AG09319 (cell line): ENCODE results near the gene PKMYT1.

Source experiments
- DNase-seq: peaks from one replicate; pipeline ENCODE4 v3.0.0-alpha.2; 2010; ENCODE audit warnings: low read depth; ENCODE audit errors: extremely low read depth
- TF ChIP-seq, protein P1 (sequence below): IDR thresholded peaks from 2 replicates; pipeline ENCODE4 v1.5.1; 2011; ENCODE audit warnings: low read depth, mild to moderate bottlenecking, inconsistent platforms, low read length, moderate library complexity

The PKMYT1 gene

DNA sequence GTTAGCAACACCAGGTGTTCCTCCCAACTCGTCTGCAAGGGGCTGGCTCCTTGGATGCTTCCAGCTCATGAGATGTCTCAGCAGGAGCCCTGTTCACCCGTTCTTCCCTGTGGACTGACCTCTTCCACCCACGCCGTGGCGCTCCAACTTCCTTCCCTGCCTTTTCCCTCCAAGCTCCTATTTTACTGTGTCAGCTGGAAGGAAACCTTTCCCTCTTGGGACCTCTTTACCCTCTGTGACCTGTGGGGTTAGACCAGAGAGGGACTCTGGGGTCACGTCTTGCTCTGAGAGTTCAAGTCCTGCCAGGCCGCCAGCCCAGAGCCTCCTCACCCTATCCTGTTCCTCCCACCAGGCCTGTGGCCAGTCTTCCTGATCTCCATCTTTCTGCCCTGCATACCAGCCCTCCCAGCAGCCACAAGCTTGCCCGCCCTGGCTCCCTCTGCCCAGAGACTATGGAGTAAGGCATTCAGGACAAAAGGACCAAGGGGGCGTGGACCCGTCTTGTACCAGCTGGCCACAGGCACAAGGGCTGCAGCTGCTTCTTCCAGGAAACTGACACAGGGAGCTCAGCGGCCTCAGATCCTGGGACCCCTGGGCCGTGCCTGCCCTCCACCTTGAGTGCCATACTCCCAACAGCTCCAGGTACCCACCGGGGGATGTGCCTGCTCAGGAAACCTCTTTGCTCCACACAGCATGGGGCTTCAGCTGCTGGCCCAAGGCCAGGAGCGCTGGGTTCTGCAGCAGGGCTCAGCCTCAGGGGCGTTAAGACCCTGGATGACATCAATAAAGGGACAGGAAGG, 8.1 kb downstream of the PKMYT1 start:
- TF ChIP-seq, protein P1, sequence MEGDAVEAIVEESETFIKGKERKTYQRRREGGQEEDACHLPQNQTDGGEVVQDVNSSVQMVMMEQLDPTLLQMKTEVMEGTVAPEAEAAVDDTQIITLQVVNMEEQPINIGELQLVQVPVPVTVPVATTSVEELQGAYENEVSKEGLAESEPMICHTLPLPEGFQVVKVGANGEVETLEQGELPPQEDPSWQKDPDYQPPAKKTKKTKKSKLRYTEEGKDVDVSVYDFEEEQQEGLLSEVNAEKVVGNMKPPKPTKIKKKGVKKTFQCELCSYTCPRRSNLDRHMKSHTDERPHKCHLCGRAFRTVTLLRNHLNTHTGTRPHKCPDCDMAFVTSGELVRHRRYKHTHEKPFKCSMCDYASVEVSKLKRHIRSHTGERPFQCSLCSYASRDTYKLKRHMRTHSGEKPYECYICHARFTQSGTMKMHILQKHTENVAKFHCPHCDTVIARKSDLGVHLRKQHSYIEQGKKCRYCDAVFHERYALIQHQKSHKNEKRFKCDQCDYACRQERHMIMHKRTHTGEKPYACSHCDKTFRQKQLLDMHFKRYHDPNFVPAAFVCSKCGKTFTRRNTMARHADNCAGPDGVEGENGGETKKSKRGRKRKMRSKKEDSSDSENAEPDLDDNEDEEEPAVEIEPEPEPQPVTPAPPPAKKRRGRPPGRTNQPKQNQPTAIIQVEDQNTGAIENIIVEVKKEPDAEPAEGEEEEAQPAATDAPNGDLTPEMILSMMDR = no peak
- DNase-seq = no peak

DNA sequence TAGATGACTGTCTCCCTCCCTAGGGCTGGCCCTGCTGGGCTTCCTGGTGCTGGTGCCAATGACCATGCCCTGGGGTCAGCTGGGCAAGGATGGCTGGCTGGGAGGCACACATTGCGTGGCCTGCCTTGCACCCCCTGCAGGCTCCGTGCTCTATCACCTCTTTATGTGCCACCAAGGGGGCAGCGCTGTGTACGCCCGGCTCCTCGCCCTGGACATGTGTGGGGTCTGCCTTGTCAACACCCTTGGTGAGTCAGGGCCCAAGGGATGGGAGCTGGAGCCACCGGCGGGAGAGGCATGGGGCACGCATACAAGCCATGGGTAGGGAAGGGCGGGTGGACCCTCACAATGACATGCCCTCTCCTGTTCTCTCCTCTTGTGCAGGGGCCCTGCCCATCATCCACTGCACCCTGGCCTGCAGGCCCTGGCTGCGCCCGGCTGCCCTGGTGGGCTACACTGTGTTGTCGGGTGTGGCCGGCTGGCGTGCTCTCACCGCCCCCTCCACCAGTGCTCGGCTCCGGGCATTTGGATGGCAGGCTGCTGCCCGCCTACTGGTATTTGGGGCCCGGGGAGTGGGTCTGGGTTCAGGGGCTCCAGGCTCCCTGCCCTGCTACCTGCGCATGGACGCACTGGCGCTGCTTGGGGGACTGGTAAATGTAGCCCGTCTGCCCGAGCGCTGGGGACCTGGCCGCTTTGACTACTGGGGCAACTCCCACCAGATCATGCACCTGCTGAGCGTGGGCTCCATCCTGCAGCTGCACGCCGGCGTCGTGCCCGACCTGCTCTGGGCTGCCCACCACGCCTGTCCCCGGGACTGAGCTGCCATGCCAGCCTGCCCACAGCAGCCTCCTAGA, 8.9 kb downstream of the PKMYT1 start:
- DNase-seq = no peak

DNA sequence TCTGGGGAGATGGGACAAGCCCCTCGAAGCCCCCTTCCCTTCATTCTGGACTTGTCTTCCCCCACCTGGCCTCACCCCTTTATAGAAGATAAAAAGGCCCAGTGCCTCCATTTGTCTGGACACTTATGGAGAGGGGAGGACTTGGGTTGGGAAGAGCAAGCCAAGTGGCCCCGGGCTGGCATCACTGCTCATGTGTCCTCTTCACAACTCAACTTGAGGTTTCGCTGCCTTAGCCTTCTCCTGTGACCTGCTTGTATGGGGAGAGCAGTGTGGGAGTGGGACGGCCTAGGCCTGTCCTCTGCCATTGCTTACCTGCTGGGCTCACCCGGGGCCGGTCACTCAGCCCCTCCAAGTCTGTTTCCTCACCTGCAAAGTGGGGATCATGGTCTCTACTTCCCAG, 9.7 kb downstream of the PKMYT1 start:
- TF ChIP-seq, protein P1 = no peak
- DNase-seq = no peak

More for the DNA sequence above, 8.9 kb downstream of the PKMYT1 start:
- TF ChIP-seq, protein P1 = no peak

DNA sequence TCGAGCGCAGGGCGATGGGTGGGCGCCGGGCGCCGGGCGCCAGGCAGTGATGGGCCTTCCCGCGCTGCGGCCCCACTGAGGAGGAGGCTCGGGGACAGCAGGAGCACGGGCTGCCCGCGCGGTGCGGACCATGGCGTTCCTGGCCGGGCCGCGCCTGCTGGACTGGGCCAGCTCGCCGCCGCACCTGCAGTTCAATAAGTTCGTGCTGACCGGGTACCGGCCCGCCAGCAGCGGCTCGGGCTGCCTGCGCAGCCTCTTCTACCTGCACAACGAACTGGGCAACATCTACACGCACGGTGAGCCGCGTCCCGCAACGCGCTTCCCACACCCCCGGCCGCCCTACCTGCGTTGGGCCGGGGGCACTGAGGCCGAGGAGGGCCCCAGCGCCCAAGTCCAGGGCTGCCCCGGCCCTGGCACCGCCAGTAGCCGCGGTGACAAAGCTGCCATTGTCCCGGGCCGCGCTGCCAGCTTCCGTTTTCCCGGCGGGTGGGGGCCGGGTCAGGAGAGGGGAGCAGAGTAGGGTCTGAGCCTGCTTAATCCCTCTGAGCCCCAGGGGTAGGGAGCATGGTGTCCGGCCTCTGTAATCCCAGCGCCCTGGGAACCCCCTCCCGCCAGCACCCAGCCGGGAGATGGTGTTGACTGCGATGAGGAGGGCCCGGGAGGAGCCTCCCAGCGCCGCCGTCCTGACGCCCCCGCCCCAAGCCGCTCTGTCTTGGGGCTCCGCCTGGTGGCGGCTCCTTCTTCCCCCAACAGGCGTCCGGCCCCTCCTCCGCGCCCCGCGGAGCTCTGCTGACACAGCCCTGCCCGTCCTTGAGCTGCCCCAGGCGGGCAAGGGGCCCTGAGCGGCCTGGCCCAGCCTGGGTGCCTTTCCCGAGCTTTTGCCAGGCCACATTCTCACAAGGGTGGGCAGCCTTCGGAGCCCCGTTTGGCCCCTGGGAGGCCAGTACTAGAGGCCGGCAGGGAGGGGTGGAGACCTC, 10.4 kb downstream of the PKMYT1 start:
- DNase-seq = no peak
- TF ChIP-seq, protein P1 = peak; percentile 44

DNA sequence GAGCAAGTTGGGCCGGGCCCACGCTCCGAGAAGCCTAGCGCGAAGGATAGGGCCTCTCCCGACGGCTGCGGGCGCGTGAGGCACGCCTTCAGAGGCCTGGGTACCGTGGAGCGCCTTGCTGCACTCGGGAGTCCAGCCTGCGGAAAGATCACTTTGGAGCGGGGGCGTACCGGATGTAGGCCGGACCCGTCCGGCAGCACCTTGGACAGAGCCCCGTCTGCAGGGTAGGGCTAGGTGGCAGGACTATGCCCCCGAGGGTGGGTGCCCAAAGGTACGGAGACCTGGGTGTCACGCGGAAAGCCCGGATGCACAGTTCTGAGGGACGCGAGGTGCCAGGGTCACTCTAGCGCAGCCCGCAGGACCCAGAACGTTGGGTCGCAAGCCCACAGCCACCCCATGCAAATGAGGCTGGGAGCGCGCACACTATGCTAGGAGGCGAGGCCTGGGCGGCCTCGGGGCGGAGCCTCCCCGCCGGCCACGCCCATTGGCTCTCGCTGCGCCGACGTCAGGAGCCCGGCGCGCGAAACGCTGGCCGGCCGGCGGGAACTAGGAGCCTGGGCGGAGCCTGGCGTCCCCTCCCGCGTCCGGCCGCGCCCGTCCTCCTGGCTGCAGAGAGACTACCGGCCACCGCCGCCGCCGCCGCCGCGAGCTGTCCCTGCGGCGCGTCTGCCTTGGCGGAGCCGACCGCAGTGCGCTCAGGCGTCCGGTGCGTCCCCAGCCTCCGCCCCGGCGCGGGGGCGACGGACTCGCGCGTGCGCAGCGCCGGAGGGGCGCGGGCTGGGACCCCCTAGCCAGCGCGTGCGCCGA, 11.3 kb downstream of the PKMYT1 start, which contains the start of gene PAQR4:
PAQR4 (plus strand) TSS at position 611 of the 807 bp plus-strand sequence. CDS start 327 bp downstream, outside the sequence.
- TF ChIP-seq, protein P1 = no peak
- DNase-seq = peak; percentile 44

DNA sequence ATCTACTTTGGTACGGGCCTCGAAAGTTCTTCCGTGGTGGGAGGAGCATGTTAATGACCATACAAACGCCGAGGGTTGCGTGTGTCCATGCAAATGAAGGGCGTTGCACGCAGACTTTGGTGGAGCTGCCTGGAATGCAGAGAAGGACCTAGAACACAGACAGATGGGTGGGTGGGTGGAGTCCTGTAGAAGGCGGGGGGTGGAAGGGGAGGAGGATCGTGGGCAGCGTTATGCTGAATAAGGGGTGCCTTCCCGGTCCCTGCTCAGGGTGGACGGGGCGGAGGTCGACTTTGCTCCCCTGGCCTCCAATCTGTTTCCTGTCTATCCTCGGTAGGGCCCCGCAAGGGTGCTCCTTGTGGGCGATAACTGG, 11.9 kb downstream of the PKMYT1 start:
- no peak for DNase-seq
- TF ChIP-seq, protein P1 = no peak
